GM12878 (cell line): ENCODE data around the gene MAST4. TPM values are rescaled to one million over a fixed set of nuclear protein-coding genes. Genes with fewer than 3 reads are reported as not detected.

Experiments used
- ATAC-seq: fragments of 200-7000 bp; cut with Tn5 transposase; 3 replicates; pipeline ENCODE4 v1.9.1; 2020; ENCODE audit warnings: mild to moderate bottlenecking, moderate library complexity
- BruUV-seq: library from RNA; stranded (reverse); fragments of 400-500 nt; replicated peaks from 2 replicates; lab custom pipeline; 2021; lab: Mats Ljungman, UMichigan
- CTCF ChIA-PET: fragments of 300-600 bp; sonication (Branson Sonifier 250); formaldehyde crosslinking; extraction: SDS; loops from one replicate; lab custom pipeline; 2021; ENCODE audit warnings: inconsistent platforms; lab: Yijun Ruan, JAX
- POLR2A ChIA-PET: fragments of 350-600 bp; formaldehyde crosslinking; extraction: SDS; loops from one replicate; lab custom pipeline; 2021; ENCODE audit warnings: inconsistent platforms; lab: Charles Lee
- RAD21 ChIA-PET: fragments of 300-600 bp; sonication (Branson Sonifier 250); formaldehyde crosslinking; loops from one replicate; lab custom pipeline; 2023; ENCODE audit warnings: antibody characterized with exemption; ENCODE audit not compliant: unreplicated experiment; lab: Charles Lee
- SMC1A ChIA-PET: fragments of 300-600 bp; sonication (Branson Sonifier 250); formaldehyde crosslinking; loops from one replicate; lab custom pipeline; 2023; ENCODE audit not compliant: unreplicated experiment, uncharacterized antibody; lab: Charles Lee
- DNase-seq: peaks from one replicate; pipeline ENCODE4 v3.0.0-alpha.2; 2011; ENCODE audit warnings: low read depth, low spot score
- FAIRE-seq: peaks from 3 replicates; lab custom pipeline; 2011; peaks lifted over from hg19 to GRCh38; lab: Jason Lieb, UNC
- H2AFZ ChIP-seq: 2 replicates; pipeline ENCODE4 v1.6.0; 2011; ENCODE audit warnings: low read depth, low read length, control low read depth; ENCODE audit not compliant: control insufficient read depth
- H3K27ac ChIP-seq: 2 replicates; pipeline ENCODE4 v1.5.1; 2011; ENCODE audit warnings: control low read depth; ENCODE audit not compliant: control insufficient read depth, insufficient read depth
- H3K27me3 ChIP-seq, 2 experiments: replicated peaks in 1 of 2; 2 replicates each; pipeline versions ENCODE4 v1.6.0 to v1.6.1; 2011; ENCODE audit warnings: low read length in 1 of 2; ENCODE audit not compliant: control insufficient read depth in 2 of 2, insufficient read depth in 2 of 2
- H3K36me3 ChIP-seq, 2 experiments: 2 replicates each; pipeline ENCODE4 v1.5.1; 2011; ENCODE audit warnings: low read length in 1 of 2; ENCODE audit not compliant: control insufficient read depth in 2 of 2, insufficient read depth in 2 of 2
- H3K4me1 ChIP-seq: 2 replicates; pipeline ENCODE4 v1.6.1; 2011; ENCODE audit warnings: mild to moderate bottlenecking, low read length, moderate library complexity, mixed read lengths; ENCODE audit not compliant: control insufficient read depth, insufficient read depth
- H3K4me2 ChIP-seq: 2 replicates; pipeline ENCODE4 v1.6.0; 2011; ENCODE audit warnings: control low read depth; ENCODE audit not compliant: control insufficient read depth, insufficient read depth
- H3K4me3 ChIP-seq: fragments of 200-600 bp; sonication (generic); 2 replicates; pipeline ENCODE4 v1.5.1; 2016
- H3K79me2 ChIP-seq: 2 replicates; pipeline ENCODE4 v1.6.0; 2011; ENCODE audit warnings: low read length; ENCODE audit not compliant: control insufficient read depth, insufficient read depth
- H3K9ac ChIP-seq: 2 replicates; pipeline ENCODE4 v1.8.0; 2011; ENCODE audit warnings: low read length, control low read depth, mixed read lengths; ENCODE audit not compliant: control insufficient read depth, insufficient read depth
- H3K9me3 ChIP-seq: replicated peaks from 3 replicates; pipeline ENCODE4 v1.5.1; 2011; ENCODE audit warnings: mild to moderate bottlenecking, low read length; ENCODE audit not compliant: control insufficient read depth, insufficient read depth
- H4K20me1 ChIP-seq: 2 replicates; pipeline ENCODE4 v1.6.0; 2011; ENCODE audit not compliant: control insufficient read depth, insufficient read depth
- BHLHE40 ChIP-seq, 2 experiments: fragments of 450-650 bp in 1 of 2; IDR thresholded peaks; 2 replicates each; pipeline ENCODE4 v1.6.1; 2011 to 2017; ENCODE audit warnings: low read depth in 2 of 2, borderline replicate concordance in 1 of 2, improper control_type of control experiment in 1 of 2, low read length in 1 of 2, mild to moderate bottlenecking in 1 of 2
- HCFC1 ChIP-seq: fragments of 150-350 bp; IDR thresholded peaks from 2 replicates; pipeline ENCODE4 v1.6.1; 2014; ENCODE audit warnings: low read length
- HDAC6 ChIP-seq: fragments of 200-600 bp; sonication (generic); IDR thresholded peaks from one replicate; pipeline ENCODE4 v1.8.0; 2017; ENCODE audit warnings: antibody characterized with exemption; ENCODE audit not compliant: unreplicated experiment
- KLF5 ChIP-seq: fragments of 450-650 bp; IDR thresholded peaks from 2 replicates; pipeline ENCODE4 v1.6.1; 2014; ENCODE audit warnings: mild to moderate bottlenecking; ENCODE audit not compliant: partially characterized antibody
- LARP7 ChIP-seq: fragments of 450-650 bp; IDR thresholded peaks from 2 replicates; pipeline ENCODE4 v1.6.1; 2017; ENCODE audit warnings: mild to moderate bottlenecking
- MEF2A ChIP-seq: IDR thresholded peaks from 2 replicates; pipeline ENCODE4 v1.6.1; 2011; ENCODE audit warnings: low read depth, mild to moderate bottlenecking, low read length, moderate library complexity; ENCODE audit not compliant: insufficient read depth
- MTA2 ChIP-seq: fragments of 450-650 bp; IDR thresholded peaks from 2 replicates; pipeline ENCODE4 v1.6.1; 2016; ENCODE audit warnings: low read depth, mild to moderate bottlenecking, moderate library complexity
- PAX5 ChIP-seq: IDR thresholded peaks from 2 replicates; pipeline ENCODE4 v1.6.1; 2011; ENCODE audit warnings: low read depth, low read length, borderline replicate concordance
- SIN3A ChIP-seq: IDR thresholded peaks from 2 replicates; pipeline ENCODE4 v1.6.1; 2012; ENCODE audit warnings: low read depth, low read length, improper control_type of control experiment
- TCF12 ChIP-seq: IDR thresholded peaks from 2 replicates; pipeline ENCODE4 v1.6.1; 2011; ENCODE audit warnings: low read depth, mild to moderate bottlenecking, low read length
- TCF3 ChIP-seq: IDR thresholded peaks from 2 replicates; pipeline ENCODE4 v1.6.1; 2012; ENCODE audit warnings: low read depth, mild to moderate bottlenecking, low read length, borderline replicate concordance; ENCODE audit not compliant: insufficient read depth
- ZNF274 ChIP-seq: IDR thresholded peaks from one replicate; pipeline ENCODE4 v1.8.0; 2011; ENCODE audit not compliant: insufficient read length, insufficient read depth
- WGBS: methylation state at CpG from one replicate; pipeline ENCODE4 v1.1.6; 2016; ENCODE audit warnings: low lambda C conversion rate; ENCODE audit not compliant: insufficient replicate concordance, insufficient coverage; ENCODE audit errors: missing lambda C conversion rate; 5-methylcytosine and 5-hydroxymethylcytosine counted together
- in situ Hi-C: fragments of 300-500 bp; cut with MboI; formaldehyde crosslinking; loops from 9 replicates; pipeline ENCODE4 v1.14.3; 2018; ENCODE audit warnings: mixed read lengths
- intact Hi-C: fragments of 100-400 bp; cut with micrococcal nuclease; formaldehyde crosslinking; loops from one replicate; pipeline ENCODE4 v1.14.2; 2022; ENCODE audit not compliant: unreplicated experiment
- polyA plus RNA-seq, 11 experiments: library from polyadenylated mRNA; depleted of rRNA in 4 of 11; unstranded in 6 of 11; stranded (reverse) in 5 of 11; fragments of >200 nt; fragmentation: Nextera tagmentation in 4 of 11; fragmentation: Illumina TruSeq in 1 of 11; extraction: Ambion mirVana in 4 of 11; extraction: Trizol in 1 of 11; gene quantifications; 1 replicate in 1 of 11; 2 replicates in 10 of 11; pipeline versions ENCODE4 v1.2.1 to v1.2.3, GENCODE V29; 2011 to 2016; ENCODE audit warnings: inconsistent platforms in 2 of 11, missing spikeins in 2 of 11, low read depth in 1 of 11
- total RNA-seq, 4 experiments: library from RNA; depleted of rRNA in 3 of 4; stranded (reverse); fragments of >200 nt in 3 of 4; fragmentation: Illumina TruSeq in 1 of 4; extraction: Trizol in 1 of 4; gene quantifications; 2 replicates each; pipeline versions ENCODE4 v1.2.1 to v1.2.3, GENCODE V29; 2013 to 2021
- TF ChIP-seq, protein P1 (sequence below): fragments of 450-650 bp; formaldehyde crosslinking; IDR thresholded peaks from 2 replicates; pipeline ENCODE4 v1.4.0; 2022; ENCODE audit warnings: mild to moderate bottlenecking, moderate library complexity
- TF ChIP-seq, protein P2 (sequence below): IDR thresholded peaks from 2 replicates; pipeline ENCODE4 v1.6.1; 2011; ENCODE audit warnings: borderline replicate concordance, low read depth, mild to moderate bottlenecking, moderate library complexity, mixed read lengths, low read length; ENCODE audit not compliant: insufficient read depth; ENCODE audit errors: extremely low read length
- TF ChIP-seq, protein P3 (sequence below): fragments of 450-650 bp; IDR thresholded peaks from 2 replicates; pipeline ENCODE4 v1.6.1; 2016; ENCODE audit warnings: mild to moderate bottlenecking
- TF ChIP-seq, protein P4 (sequence below): fragments of 450-650 bp; IDR thresholded peaks from 2 replicates; pipeline ENCODE4 v1.6.1; 2017; ENCODE audit warnings: mild to moderate bottlenecking, low read depth, inconsistent platforms; ENCODE audit not compliant: poor library complexity, severe bottlenecking

The MAST4 gene
- total and polyA plus RNA-seq, 10 of the 15 experiments (the other 5 are each of a cell fraction or from before 2014, with no cell fraction given) = 0.02 to 1.6 (median 0.29) TPM; not detected in 1

DNA sequence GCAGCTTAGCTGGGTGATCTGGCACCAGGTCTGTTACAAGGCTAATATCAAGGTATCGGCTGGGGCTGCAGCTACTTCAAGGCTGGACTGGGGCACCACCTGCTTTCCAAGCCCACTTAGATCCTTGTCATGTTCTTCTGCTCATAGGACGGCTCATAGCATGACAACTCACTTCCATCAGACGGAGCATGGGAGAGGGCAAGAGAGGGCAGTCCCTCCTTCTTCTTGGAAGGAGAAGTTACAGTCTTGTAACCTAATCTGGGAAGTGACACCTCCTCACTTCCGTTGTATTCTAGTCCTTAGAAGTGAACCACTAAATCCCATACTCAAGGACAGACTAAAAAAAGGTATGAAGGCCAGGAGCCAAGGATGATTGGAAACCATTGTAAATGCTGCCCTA is 258.2 kb downstream of the MAST4 start:
- Histone ChIP-seq H3K4me3 (no peak overlapping the region), H3K27me3 (peaks cover 0 to 5% of the 10 kb centered on the region in 2 experiments; a peak in 2 of 4 replicates), H3K79me2 (no peaks in the 10 kb centered on the region), H2AFZ (no peak overlapping the region), H3K36me3 (no peaks in the 10 kb centered on the region), H4K20me1 (no peaks in the 10 kb centered on the region), H3K9ac (no peak overlapping the region), H3K4me1 (no peaks in the 10 kb centered on the region), H3K27ac (no peak overlapping the region), H3K4me2 (no peak overlapping the region), H3K9me3 (no peaks in the 10 kb centered on the region)
- intact Hi-C loops = no loop called here
- WGBS = 29% methylated on average over 4 of the region's 4 CpGs
- DNase-seq (no peak), ATAC-seq (no peak), FAIRE-seq (no peak)
- ChIA-PET CTCF (no interaction called here), SMC1A (no interaction called here), RAD21 (no interaction called here), POLR2A (no interaction called here)
- no TSS peak for BruUV-seq
- TF ChIP-seq, protein P1, sequence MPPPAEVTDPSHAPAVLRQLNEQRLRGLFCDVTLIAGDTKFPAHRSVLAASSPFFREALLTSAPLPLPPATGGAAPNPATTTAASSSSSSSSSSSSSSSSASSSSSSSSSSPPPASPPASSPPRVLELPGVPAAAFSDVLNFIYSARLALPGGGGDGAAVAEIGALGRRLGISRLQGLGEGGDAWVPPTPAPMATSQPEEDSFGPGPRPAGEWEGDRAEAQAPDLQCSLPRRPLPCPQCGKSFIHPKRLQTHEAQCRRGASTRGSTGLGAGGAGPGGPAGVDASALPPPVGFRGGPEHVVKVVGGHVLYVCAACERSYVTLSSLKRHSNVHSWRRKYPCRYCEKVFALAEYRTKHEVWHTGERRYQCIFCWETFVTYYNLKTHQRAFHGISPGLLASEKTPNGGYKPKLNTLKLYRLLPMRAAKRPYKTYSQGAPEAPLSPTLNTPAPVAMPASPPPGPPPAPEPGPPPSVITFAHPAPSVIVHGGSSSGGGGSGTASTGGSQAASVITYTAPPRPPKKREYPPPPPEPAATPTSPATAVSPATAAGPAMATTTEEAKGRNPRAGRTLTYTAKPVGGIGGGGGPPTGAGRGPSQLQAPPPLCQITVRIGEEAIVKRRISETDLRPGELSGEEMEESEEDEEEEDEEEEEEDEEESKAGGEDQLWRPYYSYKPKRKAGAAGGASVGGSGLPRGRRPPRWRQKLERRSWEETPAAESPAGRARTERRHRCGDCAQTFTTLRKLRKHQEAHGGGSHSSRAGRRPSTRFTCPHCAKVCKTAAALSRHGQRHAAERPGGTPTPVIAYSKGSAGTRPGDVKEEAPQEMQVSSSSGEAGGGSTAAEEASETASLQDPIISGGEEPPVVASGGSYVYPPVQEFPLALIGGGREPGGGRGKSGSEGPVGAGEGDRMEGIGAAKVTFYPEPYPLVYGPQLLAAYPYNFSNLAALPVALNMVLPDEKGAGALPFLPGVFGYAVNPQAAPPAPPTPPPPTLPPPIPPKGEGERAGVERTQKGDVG (CRISPR knock-in tag) = no peak
- TF ChIP-seq MTA2 = no peak
- TF ChIP-seq TCF3 = no peak
- TF ChIP-seq, protein P2, sequence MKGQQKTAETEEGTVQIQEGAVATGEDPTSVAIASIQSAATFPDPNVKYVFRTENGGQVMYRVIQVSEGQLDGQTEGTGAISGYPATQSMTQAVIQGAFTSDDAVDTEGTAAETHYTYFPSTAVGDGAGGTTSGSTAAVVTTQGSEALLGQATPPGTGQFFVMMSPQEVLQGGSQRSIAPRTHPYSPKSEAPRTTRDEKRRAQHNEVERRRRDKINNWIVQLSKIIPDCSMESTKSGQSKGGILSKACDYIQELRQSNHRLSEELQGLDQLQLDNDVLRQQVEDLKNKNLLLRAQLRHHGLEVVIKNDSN = no peak
- no peak for TF ChIP-seq MEF2A
- no peak for TF ChIP-seq ZNF274
- no peak for TF ChIP-seq BHLHE40 (IDR thresholded peaks at IDR 0.05; ENCODE audit: borderline replicate concordance in 1 of 2, low read depth in 2 of 2, low read length in 1 of 2)
- TF ChIP-seq PAX5 = no peak
- TF ChIP-seq, protein P3, sequence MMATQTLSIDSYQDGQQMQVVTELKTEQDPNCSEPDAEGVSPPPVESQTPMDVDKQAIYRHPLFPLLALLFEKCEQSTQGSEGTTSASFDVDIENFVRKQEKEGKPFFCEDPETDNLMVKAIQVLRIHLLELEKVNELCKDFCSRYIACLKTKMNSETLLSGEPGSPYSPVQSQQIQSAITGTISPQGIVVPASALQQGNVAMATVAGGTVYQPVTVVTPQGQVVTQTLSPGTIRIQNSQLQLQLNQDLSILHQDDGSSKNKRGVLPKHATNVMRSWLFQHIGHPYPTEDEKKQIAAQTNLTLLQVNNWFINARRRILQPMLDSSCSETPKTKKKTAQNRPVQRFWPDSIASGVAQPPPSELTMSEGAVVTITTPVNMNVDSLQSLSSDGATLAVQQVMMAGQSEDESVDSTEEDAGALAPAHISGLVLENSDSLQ = no peak
- TF ChIP-seq KLF5 = no peak
- TF ChIP-seq HCFC1 = no peak
- no peak for TF ChIP-seq SIN3A
- no peak for TF ChIP-seq TCF12
- no peak for TF ChIP-seq HDAC6
- TF ChIP-seq, protein P4, sequence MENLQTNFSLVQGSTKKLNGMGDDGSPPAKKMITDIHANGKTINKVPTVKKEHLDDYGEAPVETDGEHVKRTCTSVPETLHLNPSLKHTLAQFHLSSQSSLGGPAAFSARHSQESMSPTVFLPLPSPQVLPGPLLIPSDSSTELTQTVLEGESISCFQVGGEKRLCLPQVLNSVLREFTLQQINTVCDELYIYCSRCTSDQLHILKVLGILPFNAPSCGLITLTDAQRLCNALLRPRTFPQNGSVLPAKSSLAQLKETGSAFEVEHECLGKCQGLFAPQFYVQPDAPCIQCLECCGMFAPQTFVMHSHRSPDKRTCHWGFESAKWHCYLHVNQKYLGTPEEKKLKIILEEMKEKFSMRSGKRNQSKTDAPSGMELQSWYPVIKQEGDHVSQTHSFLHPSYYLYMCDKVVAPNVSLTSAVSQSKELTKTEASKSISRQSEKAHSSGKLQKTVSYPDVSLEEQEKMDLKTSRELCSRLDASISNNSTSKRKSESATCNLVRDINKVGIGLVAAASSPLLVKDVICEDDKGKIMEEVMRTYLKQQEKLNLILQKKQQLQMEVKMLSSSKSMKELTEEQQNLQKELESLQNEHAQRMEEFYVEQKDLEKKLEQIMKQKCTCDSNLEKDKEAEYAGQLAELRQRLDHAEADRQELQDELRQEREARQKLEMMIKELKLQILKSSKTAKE = no peak
- TF ChIP-seq LARP7 = no peak
- in situ Hi-C loops = no loop called here
